Activated CD4-positive, alpha-beta T cell treated with anti-CD3 and anti-CD28 coated beads for 48 hours (primary cell): Measurements from ENCODE around the gene TESPA1.
"Not testable (repeated sequence)": the region's sequence is repeated elsewhere in the genome, so short reads cannot be mapped to it uniquely, and the experiment has no call there.

Experiments used
- DNase-seq: peaks from one replicate; pipeline ENCODE4 v3.0.0-alpha.2; 2020

TESPA1 gene

DNA sequence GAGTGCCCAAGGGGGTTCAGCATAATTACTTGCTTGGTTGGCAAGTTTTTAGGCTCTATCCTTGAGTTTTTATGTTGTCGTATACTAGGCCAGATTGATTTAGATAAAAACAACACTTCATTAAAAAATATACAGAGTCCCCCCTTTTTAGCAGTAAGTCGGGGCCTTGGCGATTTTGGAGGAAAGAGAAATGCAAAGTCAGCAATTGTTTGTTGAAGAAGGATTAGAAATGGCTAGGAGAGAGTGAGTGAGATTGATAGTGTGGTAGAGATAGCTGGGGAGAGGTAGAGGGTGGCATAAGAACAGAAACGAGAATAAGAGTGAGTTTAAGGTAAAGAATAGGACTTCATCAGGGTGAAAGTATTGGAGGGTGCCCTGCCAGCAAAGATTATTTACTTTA is 41.3 kb downstream of the TESPA1 start:
- not testable (repeated sequence) for DNase-seq

DNA sequence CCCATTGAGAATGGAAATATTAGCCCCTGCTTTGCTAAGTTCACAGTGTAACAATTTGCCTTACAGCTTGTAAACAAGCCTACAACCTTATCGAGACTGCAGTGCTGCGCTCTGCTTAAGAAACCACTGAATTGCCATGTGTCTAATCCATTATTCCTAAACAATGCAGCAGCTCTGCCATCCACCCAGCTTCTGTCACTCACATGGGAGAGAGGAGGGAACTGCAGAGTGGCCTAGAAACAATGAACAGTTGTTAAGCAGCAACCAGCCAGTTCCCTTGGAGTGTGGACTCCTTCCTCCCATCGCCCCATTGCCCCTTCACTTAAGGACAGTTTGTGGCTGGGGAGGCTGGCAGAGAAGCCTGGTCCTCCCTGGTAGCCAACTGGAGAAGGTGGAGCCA is 42.9 kb downstream of the TESPA1 start:
- no peak for DNase-seq

DNA sequence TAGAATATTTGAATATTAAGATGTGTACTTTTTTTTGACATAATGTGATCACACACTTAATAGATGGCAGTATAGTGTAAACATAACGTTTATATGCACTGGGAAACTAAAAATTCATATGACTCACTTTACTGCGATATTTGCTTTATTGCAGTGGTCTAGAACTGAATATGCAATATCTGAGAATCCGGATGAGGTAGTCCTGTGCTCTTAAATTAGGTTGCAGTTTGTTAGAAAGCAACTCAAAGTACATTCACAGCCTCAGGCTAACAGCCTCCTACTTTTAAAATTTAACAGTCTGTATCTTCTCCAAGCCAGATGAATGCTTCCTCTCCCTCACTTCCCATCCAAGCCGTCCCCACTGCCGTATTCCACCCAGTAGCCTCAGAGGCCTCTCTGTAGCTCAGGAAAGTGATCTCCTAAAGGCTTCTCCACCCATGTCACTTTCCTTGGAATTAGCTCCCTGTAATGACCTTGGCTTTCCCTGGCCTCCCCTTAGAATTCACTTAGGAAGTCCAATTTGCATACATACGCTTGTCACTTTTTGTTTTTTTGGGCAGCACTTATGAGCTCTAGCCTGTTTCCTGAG is 43.7 kb downstream of the TESPA1 start:
- DNase-seq = no peak

- DNase-seq = no peak
These were observed 46.6 kb downstream of the TESPA1 start for GRCh38 chr12:54937929-54938328.

DNA sequence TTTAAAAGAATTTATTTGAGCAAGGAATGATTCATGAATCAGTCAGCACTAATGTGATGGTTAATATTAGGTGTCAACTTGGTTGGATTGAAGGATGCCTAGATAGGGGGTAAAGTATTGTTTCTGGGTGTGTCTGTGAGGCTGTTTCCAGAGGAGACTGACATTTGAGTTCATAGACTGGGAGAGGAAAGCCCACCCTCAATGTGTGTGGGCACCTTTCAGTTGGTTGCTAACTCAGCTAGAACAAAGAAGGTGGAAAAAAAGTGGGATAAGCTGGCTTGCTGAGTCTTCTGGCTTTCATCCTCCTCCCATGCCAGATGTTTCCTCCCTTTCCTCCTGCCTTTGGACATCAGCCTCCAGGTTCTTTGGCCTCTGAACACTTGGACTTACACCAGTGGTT is 47.2 kb downstream of the TESPA1 start:
- DNase-seq = no peak

GRCh38 chr12:54936736-54937135 is 47.8 kb downstream of the TESPA1 start:
- DNase-seq = no peak

GRCh38 chr12:54935235-54935951 is 49.2 kb downstream of the TESPA1 start:
- peak; percentile 54 for DNase-seq

- DNase-seq = no peak
These were observed 50.1 kb downstream of the TESPA1 start for GRCh38 chr12:54934419-54934818.

DNA sequence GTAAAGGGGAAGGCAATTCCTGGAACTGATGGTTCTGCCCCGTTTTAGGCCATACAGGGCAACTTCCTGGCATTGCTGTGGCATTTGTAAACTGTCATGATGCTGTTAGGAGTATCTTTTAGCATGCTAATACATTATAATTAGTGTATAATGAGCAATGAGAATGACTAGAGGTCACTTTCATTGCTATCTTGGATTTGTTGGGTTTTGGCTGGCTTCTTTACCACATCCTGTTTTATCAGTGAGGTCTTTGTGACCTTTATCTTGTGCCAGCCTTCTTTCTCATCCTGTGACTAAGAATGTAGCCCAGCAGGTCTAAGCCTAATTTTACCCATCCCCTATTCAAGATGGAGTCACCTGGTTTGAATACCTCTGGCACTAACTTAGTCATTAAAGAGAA is 51.2 kb downstream of the TESPA1 start:
- no peak for DNase-seq

- DNase-seq = no peak
These were observed 51.9 kb downstream of the TESPA1 start for GRCh38 chr12:54932691-54933090.

GRCh38 chr12:54932038-54932437 is 52.5 kb downstream of the TESPA1 start:
- DNase-seq = no peak

- no peak for DNase-seq
These were observed 54.6 kb downstream of the TESPA1 start for GRCh38 chr12:54929998-54930397.

DNA sequence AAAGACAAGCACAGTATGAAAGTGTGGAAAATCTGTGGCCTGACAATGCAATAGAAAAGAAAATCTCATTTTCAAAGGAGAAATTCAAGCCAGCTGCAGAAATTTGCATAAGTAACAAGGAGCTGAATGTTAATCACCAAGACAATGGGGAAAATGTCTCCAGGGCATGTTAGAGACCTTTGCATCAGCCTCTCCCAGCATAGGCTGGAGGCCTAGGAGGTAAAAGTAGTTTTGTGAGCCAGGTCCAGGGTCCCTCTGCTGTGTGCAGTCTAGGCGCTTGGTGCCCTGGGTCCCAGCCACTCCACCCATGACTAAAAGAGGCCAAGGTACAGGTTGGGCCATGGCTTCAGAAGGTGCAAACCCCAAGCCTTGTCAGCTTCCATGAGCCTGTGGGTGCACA is 58.3 kb downstream of the TESPA1 start:
- DNase-seq = no peak

DNA sequence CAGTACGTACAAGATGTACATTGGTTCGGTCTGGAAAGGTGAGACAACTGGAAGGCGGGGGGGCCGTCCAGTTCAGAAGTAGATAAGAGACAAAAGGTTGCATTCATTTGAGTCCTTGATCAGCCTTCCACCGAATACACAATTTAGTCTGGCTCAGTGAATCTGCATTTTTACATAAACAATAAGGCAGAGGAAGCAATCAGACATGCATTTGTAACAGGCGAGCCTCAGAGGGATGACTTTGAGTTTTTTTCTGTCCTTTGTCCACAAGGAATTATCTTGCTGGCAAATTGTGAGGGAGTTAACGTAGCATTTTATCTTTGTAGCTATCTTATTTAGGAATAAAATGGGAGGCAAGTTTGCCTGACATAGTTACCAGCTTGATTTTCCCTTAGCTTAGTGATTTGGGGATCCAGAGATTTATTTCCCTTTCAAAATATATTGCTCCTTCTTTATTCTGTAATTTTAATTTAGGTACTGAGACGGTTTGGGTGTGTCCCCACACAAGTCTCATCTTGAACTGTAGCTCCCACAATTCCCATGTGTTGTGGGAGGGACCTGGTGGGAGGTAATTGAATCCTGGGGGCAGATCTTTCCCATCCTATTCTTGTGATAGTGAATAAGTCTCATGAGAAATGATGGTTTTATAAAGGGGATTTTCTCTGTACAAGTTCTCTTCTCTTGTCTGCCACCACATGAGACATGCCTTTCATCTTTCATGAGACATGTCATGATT is 59.4 kb downstream of the TESPA1 start:
- no peak for DNase-seq

DNA sequence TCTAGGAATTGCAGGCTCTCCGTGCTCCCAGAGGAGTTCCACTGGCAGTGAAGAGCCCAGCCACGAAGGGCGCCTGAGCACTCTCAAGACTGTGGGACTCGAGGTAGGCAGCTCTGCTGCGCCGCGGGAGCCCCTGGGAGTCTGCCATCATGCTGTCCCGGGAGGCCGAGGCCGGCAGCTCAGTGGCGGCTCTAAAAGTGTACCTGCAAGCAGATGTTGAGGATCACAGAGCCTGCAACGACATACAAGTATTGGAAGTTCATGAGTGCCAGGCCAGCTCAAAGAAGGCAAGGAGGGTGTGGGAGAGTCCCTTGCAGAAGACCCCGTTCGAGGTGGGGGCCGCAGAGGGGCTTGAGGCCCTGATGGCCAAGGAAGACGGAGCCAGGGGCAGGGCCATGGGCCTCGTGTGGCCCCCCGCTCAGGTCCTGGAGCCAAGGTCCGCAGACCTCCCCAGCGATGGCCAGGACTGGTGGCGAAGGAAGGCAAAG is 67.5 kb downstream of the TESPA1 start:
- no peak for DNase-seq
